ENCODE measurements around the gene ITFG1. TPM values are rescaled to one million over a fixed set of nuclear protein-coding genes. Genes with fewer than 3 reads are reported as not detected.

Gene ITFG1
- total RNA-seq, 4 donors from 2014 or later, result 40.7 to 54.0 (median 45.2) TPM

- no peak for ATAC-seq
- no peaks in the 10 kb centered on the region for H3K9me3 ChIP-seq
- no peak overlapping the region for H3K27ac ChIP-seq
- TF ChIP-seq POLR2A (IDR thresholded peaks at IDR 0.05) (no peak), EP300 (IDR thresholded peaks at IDR 0.05) (no peak), CTCF (IDR thresholded peaks at IDR 0.05) (no peak), POLR2AphosphoS5 (IDR thresholded peaks at IDR 0.05) (no peak)
- 87 to 91% methylated on average over 4 of the region's 4 CpGs for WGBS, 2 donors (ENCODE audit: low coverage in 1 of 2)
- H3K27me3 ChIP-seq, result no peaks in the 10 kb centered on the region
- H3K36me3 ChIP-seq, result no peaks in the 10 kb centered on the region
- H3K4me1 ChIP-seq, result no peaks in the 10 kb centered on the region
- H3K4me3 ChIP-seq, result no peak overlapping the region
These were observed 335.1 kb downstream of the ITFG1 start for GRCh38 chr16:47125757-47126156.

GRCh38 chr16:47113130-47113529 lies 347.7 kb downstream of the ITFG1 start:
- Histone ChIP-seq H3K4me1 (no peaks in the 10 kb centered on the region), H3K4me3 (no peak overlapping the region), H3K9me3 (no peaks in the 10 kb centered on the region), H3K27me3 (no peaks in the 10 kb centered on the region), H3K36me3 (no peaks in the 10 kb centered on the region), H3K27ac (no peak overlapping the region)
- 79 to 85% methylated on average over 2 of the region's 2 CpGs for WGBS, 2 donors (ENCODE audit: low coverage in 1 of 2)
- no peak for ATAC-seq
- TF ChIP-seq POLR2AphosphoS5 (IDR thresholded peaks at IDR 0.05), result no peak
- TF ChIP-seq EP300 (IDR thresholded peaks at IDR 0.05), result no peak
- no peak for TF ChIP-seq CTCF (IDR thresholded peaks at IDR 0.05)

- WGBS, 2 donors (ENCODE audit: low coverage in 1 of 2), result 90 to 93% methylated on average over 3 of the region's 3 CpGs
- Histone ChIP-seq H3K9me3 (no peaks in the 10 kb centered on the region), H3K27ac (no peak overlapping the region), H3K4me1 (no peaks in the 10 kb centered on the region), H3K36me3 (no peaks in the 10 kb centered on the region), H3K4me3 (no peak overlapping the region), H3K27me3 (no peaks in the 10 kb centered on the region)
- no peak for TF ChIP-seq POLR2AphosphoS5 (IDR thresholded peaks at IDR 0.05)
- no peak for TF ChIP-seq EP300 (IDR thresholded peaks at IDR 0.05)
- TF ChIP-seq CTCF (IDR thresholded peaks at IDR 0.05), result no peak
- no peak for TF ChIP-seq POLR2A (IDR thresholded peaks at IDR 0.05)
- ATAC-seq, result no peak
These were observed 349.9 kb downstream of the ITFG1 start for GRCh38 chr16:47110939-47111338.

- Histone ChIP-seq H3K9me3 (no peaks in the 10 kb centered on the region), H3K36me3 (no peaks in the 10 kb centered on the region), H3K4me3 (no peak overlapping the region), H3K27ac (no peak overlapping the region), H3K4me1 (no peaks in the 10 kb centered on the region), H3K27me3 (no peaks in the 10 kb centered on the region)
- ATAC-seq, result no peak
- TF ChIP-seq POLR2A (IDR thresholded peaks at IDR 0.05), result no peak
- no peak for TF ChIP-seq POLR2AphosphoS5 (IDR thresholded peaks at IDR 0.05)
- no peak for TF ChIP-seq EP300 (IDR thresholded peaks at IDR 0.05)
- no peak for TF ChIP-seq CTCF (IDR thresholded peaks at IDR 0.05)
- 71 to 84% methylated on average over 5 of the region's 5 CpGs for WGBS, 2 donors (ENCODE audit: low coverage in 1 of 2)
These were observed 351.5 kb downstream of the ITFG1 start for GRCh38 chr16:47109361-47109760.

Small RNA genes lying within 50 kb of the gene (small RNA-seq; reads per million reads assigned to genes)
- gene RF00019 (0 reads per million in 4 donors), gene RNA5SP425 (0.09 to 1.4 (median 0.38) reads per million in 4 donors)

Other genes starting within 250 kb of the ITFG1 start
- gene PHKB, start 268 bp upstream of the ITFG1 start, total RNA-seq, result 10 to 100 TPM; 38.8 to 94.2 (median 55.7) TPM

Data from gastroesophageal sphincter (tissue), 4 donors.